Uterus (tissue), 2 donors: Measurements from ENCODE around the gene TMEM242.

Experiments
- POLR2A ChIP-seq, 2 donors: fragments of 450-650 bp; IDR thresholded peaks; one replicate each; pipeline ENCODE4 v1.6.1; 2016; ENCODE audit warnings: antibody characterized with exemption in 2 of 2, mild to moderate bottlenecking in 1 of 2, moderate library complexity in 1 of 2
- TF ChIP-seq, protein P1 (sequence below), 4 experiments: fragments of 200-600 bp in 2 of 4; fragments of 450-650 bp in 2 of 4; sonication (generic) in 2 of 4; IDR thresholded peaks; one replicate each; pipeline ENCODE4 v1.5.1; 2016 to 2019; ENCODE audit warnings: antibody characterized with exemption in 4 of 4, mild to moderate bottlenecking in 2 of 4, moderate library complexity in 1 of 4

DNA sequence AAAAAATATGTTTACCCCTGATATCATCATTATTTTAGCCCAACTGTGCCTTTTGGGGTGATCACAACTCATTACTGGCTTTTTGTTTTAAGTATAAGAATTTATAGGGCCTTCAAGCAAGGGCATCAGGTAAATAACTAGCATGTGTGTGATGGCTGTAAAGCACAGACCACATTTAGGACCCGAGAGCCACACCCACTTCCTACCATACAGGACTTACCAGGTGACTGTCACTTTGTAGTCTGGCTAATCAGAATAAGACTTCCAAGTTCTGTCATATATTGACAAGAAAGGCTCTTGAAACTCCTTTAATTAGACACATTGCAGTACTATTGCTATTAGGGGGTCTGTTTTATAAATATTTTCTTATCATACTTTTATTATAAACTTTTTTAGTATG is 31.1 kb downstream of the TMEM242 start:
- TF ChIP-seq, protein P1, sequence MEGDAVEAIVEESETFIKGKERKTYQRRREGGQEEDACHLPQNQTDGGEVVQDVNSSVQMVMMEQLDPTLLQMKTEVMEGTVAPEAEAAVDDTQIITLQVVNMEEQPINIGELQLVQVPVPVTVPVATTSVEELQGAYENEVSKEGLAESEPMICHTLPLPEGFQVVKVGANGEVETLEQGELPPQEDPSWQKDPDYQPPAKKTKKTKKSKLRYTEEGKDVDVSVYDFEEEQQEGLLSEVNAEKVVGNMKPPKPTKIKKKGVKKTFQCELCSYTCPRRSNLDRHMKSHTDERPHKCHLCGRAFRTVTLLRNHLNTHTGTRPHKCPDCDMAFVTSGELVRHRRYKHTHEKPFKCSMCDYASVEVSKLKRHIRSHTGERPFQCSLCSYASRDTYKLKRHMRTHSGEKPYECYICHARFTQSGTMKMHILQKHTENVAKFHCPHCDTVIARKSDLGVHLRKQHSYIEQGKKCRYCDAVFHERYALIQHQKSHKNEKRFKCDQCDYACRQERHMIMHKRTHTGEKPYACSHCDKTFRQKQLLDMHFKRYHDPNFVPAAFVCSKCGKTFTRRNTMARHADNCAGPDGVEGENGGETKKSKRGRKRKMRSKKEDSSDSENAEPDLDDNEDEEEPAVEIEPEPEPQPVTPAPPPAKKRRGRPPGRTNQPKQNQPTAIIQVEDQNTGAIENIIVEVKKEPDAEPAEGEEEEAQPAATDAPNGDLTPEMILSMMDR (IDR thresholded peaks at IDR 0.05): no peak
- no peak for TF ChIP-seq POLR2A (IDR thresholded peaks at IDR 0.05)
